ENCODE results near the gene AGTRAP.

Gene AGTRAP

DNA sequence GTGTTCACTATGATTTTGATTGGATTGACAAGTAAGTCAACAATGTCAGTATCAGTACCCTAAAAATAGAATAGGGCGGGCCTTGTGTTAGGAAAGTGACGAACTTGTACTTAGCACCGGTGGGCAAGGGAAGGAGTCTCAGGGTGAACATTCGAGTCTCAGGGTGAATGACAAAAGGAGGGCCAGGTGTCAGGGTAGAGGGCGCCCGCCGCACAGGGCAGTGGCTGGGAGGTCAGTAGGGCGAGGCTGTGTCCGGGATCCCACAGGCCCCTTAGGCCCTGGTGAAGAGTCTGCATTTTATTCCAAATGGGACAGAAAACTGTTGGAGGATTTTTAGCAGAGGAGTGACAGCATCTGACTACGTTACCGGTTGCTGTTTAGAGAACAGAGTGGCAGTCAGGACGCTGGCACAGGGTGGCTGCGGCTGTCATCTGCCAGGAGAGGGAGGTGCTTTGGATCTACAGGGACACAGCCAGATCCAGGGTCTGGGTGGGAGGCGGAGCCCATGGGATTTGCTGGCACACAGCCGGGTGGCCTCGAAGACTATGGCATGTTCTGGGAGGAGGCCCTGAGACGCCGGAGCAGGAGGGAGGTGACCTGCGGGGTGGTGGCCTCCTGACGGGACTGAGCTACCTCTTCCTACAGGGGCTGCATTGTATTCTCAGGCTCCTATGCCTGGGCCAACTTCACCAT lies 11.0 kb downstream of the AGTRAP start:
- H3K4me3 ChIP-seq (ENCODE audit: low read depth, low read length), result no peak overlapping the region
- DNase-seq (ENCODE audit: low read depth), result no peak
- no peak for TF ChIP-seq POLR2A (IDR thresholded peaks at IDR 0.05; ENCODE audit: extremely low read depth, insufficient read length)
- TF ChIP-seq, protein P1, sequence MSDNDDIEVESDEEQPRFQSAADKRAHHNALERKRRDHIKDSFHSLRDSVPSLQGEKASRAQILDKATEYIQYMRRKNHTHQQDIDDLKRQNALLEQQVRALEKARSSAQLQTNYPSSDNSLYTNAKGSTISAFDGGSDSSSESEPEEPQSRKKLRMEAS (IDR thresholded peaks at IDR 0.05; ENCODE audit: low read depth, low read length), result no peak
- TF ChIP-seq MYC (IDR thresholded peaks at IDR 0.05; ENCODE audit: low read depth, low read length), result no peak
- TF ChIP-seq, protein P2, sequence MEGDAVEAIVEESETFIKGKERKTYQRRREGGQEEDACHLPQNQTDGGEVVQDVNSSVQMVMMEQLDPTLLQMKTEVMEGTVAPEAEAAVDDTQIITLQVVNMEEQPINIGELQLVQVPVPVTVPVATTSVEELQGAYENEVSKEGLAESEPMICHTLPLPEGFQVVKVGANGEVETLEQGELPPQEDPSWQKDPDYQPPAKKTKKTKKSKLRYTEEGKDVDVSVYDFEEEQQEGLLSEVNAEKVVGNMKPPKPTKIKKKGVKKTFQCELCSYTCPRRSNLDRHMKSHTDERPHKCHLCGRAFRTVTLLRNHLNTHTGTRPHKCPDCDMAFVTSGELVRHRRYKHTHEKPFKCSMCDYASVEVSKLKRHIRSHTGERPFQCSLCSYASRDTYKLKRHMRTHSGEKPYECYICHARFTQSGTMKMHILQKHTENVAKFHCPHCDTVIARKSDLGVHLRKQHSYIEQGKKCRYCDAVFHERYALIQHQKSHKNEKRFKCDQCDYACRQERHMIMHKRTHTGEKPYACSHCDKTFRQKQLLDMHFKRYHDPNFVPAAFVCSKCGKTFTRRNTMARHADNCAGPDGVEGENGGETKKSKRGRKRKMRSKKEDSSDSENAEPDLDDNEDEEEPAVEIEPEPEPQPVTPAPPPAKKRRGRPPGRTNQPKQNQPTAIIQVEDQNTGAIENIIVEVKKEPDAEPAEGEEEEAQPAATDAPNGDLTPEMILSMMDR (IDR thresholded peaks at IDR 0.05; ENCODE audit: low read depth, low read length), result no peak

- DNase-seq (ENCODE audit: low read depth), result no peak
- TF ChIP-seq POLR2A (IDR thresholded peaks at IDR 0.05; ENCODE audit: extremely low read depth, insufficient read length) (no peak), MYC (IDR thresholded peaks at IDR 0.05; ENCODE audit: low read depth, low read length) (no peak)
- TF ChIP-seq, protein P2 (IDR thresholded peaks at IDR 0.05; ENCODE audit: low read depth, low read length), result no peak
- TF ChIP-seq, protein P1 (IDR thresholded peaks at IDR 0.05; ENCODE audit: low read depth, low read length), result no peak
- H3K4me3 ChIP-seq (ENCODE audit: low read depth, low read length), result no peak overlapping the region
Measured at GRCh38 chr1:11748294-11749202, 12.6 kb downstream of the AGTRAP start.

DNA sequence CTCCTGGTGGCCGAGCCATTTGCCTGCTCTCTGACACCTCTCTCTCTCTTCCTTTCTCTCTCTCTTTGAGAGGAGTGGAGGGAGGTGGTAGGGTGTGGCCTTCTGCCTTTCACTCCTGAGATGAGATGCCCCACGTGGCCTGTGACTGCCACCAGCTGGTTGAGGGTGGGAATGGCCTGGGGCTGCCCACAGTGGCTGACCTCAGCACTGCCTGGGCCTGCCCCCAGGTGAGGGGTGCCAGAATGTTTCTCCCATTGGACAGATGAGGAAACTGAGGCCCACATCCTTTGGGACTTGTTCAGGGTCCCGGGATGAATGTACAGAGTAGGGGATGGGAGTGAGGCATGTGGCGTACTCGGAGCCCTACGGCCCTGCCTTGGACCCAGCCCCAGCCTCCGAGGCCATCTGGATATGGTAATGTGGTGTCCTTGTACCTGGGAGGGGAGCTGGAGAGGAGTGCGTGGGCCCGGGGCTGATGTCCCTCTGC lies 13.3 kb downstream of the AGTRAP start:
- peak; percentile 80 for DNase-seq (ENCODE audit: low read depth)
- no peak overlapping the region for H3K4me3 ChIP-seq (ENCODE audit: low read depth, low read length)
- TF ChIP-seq MYC (IDR thresholded peaks at IDR 0.05; ENCODE audit: low read depth, low read length) (peak; percentile 69; the same call in 1 of the 2 replicates), POLR2A (IDR thresholded peaks at IDR 0.05; ENCODE audit: extremely low read depth, insufficient read length) (no peak)
- TF ChIP-seq, protein P2 (IDR thresholded peaks at IDR 0.05; ENCODE audit: low read depth, low read length), result peak; percentile 71
- TF ChIP-seq, protein P1 (IDR thresholded peaks at IDR 0.05; ENCODE audit: low read depth, low read length), result peak; percentile 89

GRCh38 chr1:11749996-11750395 lies 14.1 kb downstream of the AGTRAP start:
- DNase-seq (ENCODE audit: low read depth), result no peak
- TF ChIP-seq, protein P2 (IDR thresholded peaks at IDR 0.05; ENCODE audit: low read depth, low read length), result no peak
- TF ChIP-seq POLR2A (IDR thresholded peaks at IDR 0.05; ENCODE audit: extremely low read depth, insufficient read length), result no peak
- no peak overlapping the region for H3K4me3 ChIP-seq (ENCODE audit: low read depth, low read length)

- DNase-seq (ENCODE audit: low read depth), result no peak
- no peak overlapping the region for H3K4me3 ChIP-seq (ENCODE audit: low read depth, low read length)
- TF ChIP-seq, protein P1 (IDR thresholded peaks at IDR 0.05; ENCODE audit: low read depth, low read length), result no peak
- TF ChIP-seq MYC (IDR thresholded peaks at IDR 0.05; ENCODE audit: low read depth, low read length) (no peak), POLR2A (IDR thresholded peaks at IDR 0.05; ENCODE audit: extremely low read depth, insufficient read length) (no peak)
- TF ChIP-seq, protein P2 (IDR thresholded peaks at IDR 0.05; ENCODE audit: low read depth, low read length), result no peak
Measured at GRCh38 chr1:11751087-11751486, 15.2 kb downstream of the AGTRAP start.
